HepG2 (cell line): Measurements from ENCODE around the gene SLC4A9. TPM values are rescaled to one million over a fixed set of nuclear protein-coding genes. Genes with fewer than 3 reads are reported as not detected.

Source experiments
- ATAC-seq: fragments of 200-7000 bp; cut with Tn5 transposase; 3 replicates; pipeline ENCODE4 v1.9.1; 2020; ENCODE audit warnings: mild to moderate bottlenecking, moderate library complexity
- BruUV-seq: library from RNA; stranded (reverse); fragments of 400-500 nt; replicated peaks from 2 replicates; lab custom pipeline; 2021; lab: Mats Ljungman, UMichigan
- CTCF ChIA-PET: fragments of 300-600 bp; formaldehyde crosslinking; extraction: SDS; loops from one replicate; lab custom pipeline; 2021; ENCODE audit warnings: low total read pairs, inconsistent platforms, low intra/inter-chr PET ratio; lab: Yijun Ruan, JAX
- POLR2A ChIA-PET: fragments of 350-600 bp; sonication (Branson Sonifier 250); formaldehyde crosslinking; loops from one replicate; lab custom pipeline; 2020; ENCODE audit warnings: antibody characterized with exemption, inconsistent platforms; lab: Yijun Ruan, JAX
- DNase-seq: peaks from one replicate; pipeline ENCODE4 v3.0.0-alpha.2; 2015; ENCODE audit warnings: low spot score
- FAIRE-seq: peaks from 3 replicates; lab custom pipeline; 2011; peaks lifted over from hg19 to GRCh38; lab: Jason Lieb, UNC
- H2AFZ ChIP-seq: one replicate; pipeline ENCODE4 v1.6.1; 2011; ENCODE audit warnings: low read length, inconsistent platforms
- H3K27ac ChIP-seq: fragments of 300-600 bp; 3 replicates; pipeline ENCODE4 v1.8.0; 2011; ENCODE audit warnings: mixed run types, mild to moderate bottlenecking, mixed read lengths, low read length, inconsistent platforms; ENCODE audit not compliant: insufficient read depth; ENCODE audit errors: extremely low read length
- H3K27me3 ChIP-seq, 2 experiments: fragments of 200-600 bp in 1 of 2; 2 replicates in 1 of 2; 3 replicates in 1 of 2; pipeline versions ENCODE4 v1.6.0 to v1.8.0; 2011; ENCODE audit warnings: low read length in 2 of 2, mild to moderate bottlenecking in 2 of 2, moderate library complexity in 2 of 2, inconsistent platforms in 1 of 2; ENCODE audit not compliant: insufficient read depth in 2 of 2, control insufficient read depth in 1 of 2
- H3K36me3 ChIP-seq, 2 experiments: fragments of 200-600 bp in 1 of 2; replicated peaks in 1 of 2; 2 replicates in 1 of 2; 3 replicates in 1 of 2; pipeline versions ENCODE4 v1.5.1 to v1.8.0; 2011; ENCODE audit warnings: low read length in 2 of 2, inconsistent platforms in 1 of 2; ENCODE audit not compliant: insufficient read depth in 2 of 2, control insufficient read depth in 1 of 2
- H3K4me1 ChIP-seq: 2 replicates; pipeline ENCODE4 v1.5.1; 2012; ENCODE audit warnings: low read length, inconsistent platforms; ENCODE audit not compliant: insufficient read depth
- H3K4me2 ChIP-seq: 2 replicates; pipeline ENCODE4 v1.6.0; 2011; ENCODE audit warnings: low read depth, low read length, inconsistent platforms
- H3K4me3 ChIP-seq, 3 experiments: fragments of 200-600 bp in 1 of 3; sonication (generic), shearing (Covaris generic) in 1 of 3; replicated peaks in 1 of 3; 2 replicates each; pipeline ENCODE4 v1.5.1; 2011 to 2016; ENCODE audit warnings: low read length in 3 of 3, inconsistent platforms in 2 of 3, low read depth in 2 of 3, mild to moderate bottlenecking in 2 of 3, control low read depth in 1 of 3, mixed read lengths in 1 of 3; ENCODE audit not compliant: insufficient read depth in 1 of 3
- H3K79me2 ChIP-seq: one replicate; pipeline ENCODE4 v1.6.1; 2011; ENCODE audit warnings: low read length, inconsistent platforms; ENCODE audit not compliant: insufficient read depth
- H3K9ac ChIP-seq: 2 replicates; pipeline ENCODE4 v1.6.0; 2011; ENCODE audit warnings: mild to moderate bottlenecking, low read depth, low read length, inconsistent platforms; ENCODE audit not compliant: insufficient read depth
- H3K9me3 ChIP-seq: 2 replicates; pipeline ENCODE4 v1.5.1; 2012; ENCODE audit warnings: mild to moderate bottlenecking, low read length
- H4K20me1 ChIP-seq: 2 replicates; pipeline ENCODE4 v1.6.0; 2011; ENCODE audit warnings: inconsistent platforms, mild to moderate bottlenecking, low read length, moderate library complexity; ENCODE audit not compliant: insufficient read depth
- ARID4A ChIP-seq: sonication (generic); formaldehyde crosslinking; IDR thresholded peaks from 2 replicates; pipeline ENCODE4 v1.5.0; 2020; ENCODE audit warnings: mild to moderate bottlenecking, missing genetic modification reagents, borderline replicate concordance
- NFE2L1 ChIP-seq: sonication (generic); formaldehyde crosslinking; IDR thresholded peaks from 2 replicates; pipeline ENCODE4 v1.4.0; 2020; ENCODE audit warnings: missing genetic modification reagents, mild to moderate bottlenecking, borderline replicate concordance
- NFYB ChIP-seq: sonication (generic); formaldehyde crosslinking; IDR thresholded peaks from 2 replicates; pipeline ENCODE4 v1.4.0; 2020; ENCODE audit warnings: missing genetic modification reagents
- POGK ChIP-seq: sonication (generic); formaldehyde crosslinking; conservative IDR thresholded peaks from 2 replicates; pipeline ENCODE4 v1.8.0; 2022; ENCODE audit warnings: mild to moderate bottlenecking, moderate library complexity, missing genetic modification reagents
- REST ChIP-seq, 2 experiments: IDR thresholded peaks; 2 replicates each; pipeline ENCODE4 v1.6.1; 2011 to 2012; ENCODE audit warnings: low read length in 2 of 2, borderline replicate concordance in 1 of 2, low read depth in 1 of 2, mild to moderate bottlenecking in 1 of 2, moderate library complexity in 1 of 2
- THAP9 ChIP-seq: sonication (generic); formaldehyde crosslinking; IDR thresholded peaks from 2 replicates; pipeline ENCODE4; 2020; ENCODE audit warnings: missing genetic modification reagents, mild to moderate bottlenecking, borderline replicate concordance
- ZNF17 ChIP-seq: sonication (generic); formaldehyde crosslinking; IDR thresholded peaks from 2 replicates; pipeline ENCODE4 v1.5.0; 2020; ENCODE audit warnings: mild to moderate bottlenecking, missing genetic modification reagents
- ZSCAN12 ChIP-seq: sonication (generic); formaldehyde crosslinking; IDR thresholded peaks from 2 replicates; pipeline ENCODE4 v1.9.0; 2021; ENCODE audit warnings: mild to moderate bottlenecking, missing genetic modification reagents
- whole genome bisulfite sequencing: methylation state at CpG from one replicate; pipeline ENCODE4 v1.1.6; 2017; ENCODE audit warnings: low lambda C conversion rate; 5-methylcytosine and 5-hydroxymethylcytosine counted together
- in situ Hi-C: cut with HindIII; loops from 2 replicates; pipeline ENCODE4 v1.10.0; 2017; ENCODE audit warnings: low pct_unique_long_range_greater_than_20kb; ENCODE audit not compliant: extremely low pct_ligation_motif_present
- intact Hi-C: fragments of 100-400 bp; cut with micrococcal nuclease; formaldehyde crosslinking; loops from one replicate; pipeline ENCODE4 v1.10.0; 2022; ENCODE audit not compliant: unreplicated experiment
- polyA plus RNA-seq, 8 experiments: library from polyadenylated mRNA; depleted of rRNA in 3 of 8; stranded (reverse) in 7 of 8; unstranded in 1 of 8; fragments of >200 nt; fragmentation: Illumina TruSeq in 4 of 8; extraction: Trizol in 4 of 8; gene quantifications; 2 replicates each; pipeline versions ENCODE4 v1.2.1 to v1.2.3, GENCODE V29; 2011 to 2016; ENCODE audit warnings: low read depth in 4 of 8, missing spikeins in 1 of 8, mixed read lengths in 1 of 8; ENCODE audit not compliant: insufficient read depth in 1 of 8
- total RNA-seq, 5 experiments: library from RNA; depleted of rRNA; stranded (reverse); fragments of >200 nt; fragmentation: Illumina TruSeq; extraction: Trizol; gene quantifications; 2 replicates each; pipeline ENCODE4 v1.2.3, GENCODE V29; 2016; ENCODE audit warnings: low read depth in 1 of 5

The SLC4A9 gene
- total and polyA plus RNA-seq, 2 of the 13 experiments (the other 11 are each of a cell fraction or from before 2014, with no cell fraction given), result not detected

- TF ChIP-seq REST (IDR thresholded peaks at IDR 0.05; ENCODE audit: borderline replicate concordance in 1 of 2, low read depth in 1 of 2, low read length in 2 of 2), result no peak
- TF ChIP-seq ZSCAN12, result no peak
- no peak for TF ChIP-seq POGK
- no peak for TF ChIP-seq ARID4A (CRISPR knock-in tag)
- TF ChIP-seq NFYB (CRISPR knock-in tag), result no peak
- no peak for TF ChIP-seq NFE2L1
- TF ChIP-seq ZNF17 (CRISPR knock-in tag), result no peak
- TF ChIP-seq THAP9 (CRISPR knock-in tag), result no peak
- TF ChIP-seq, all 625 proteins: peak for 0
- Histone ChIP-seq H3K4me2 (no peak overlapping the region), H3K27me3 (no peaks in the 10 kb centered on the region; a peak in 1 of 5 replicates), H3K27ac (no peak overlapping the region), H4K20me1 (no peaks in the 10 kb centered on the region), H3K36me3 (no peaks in the 10 kb centered on the region), H3K9me3 (no peaks in the 10 kb centered on the region), H2AFZ (no peak overlapping the region), H3K9ac (no peak overlapping the region), H3K79me2 (no peaks in the 10 kb centered on the region), H3K4me3 (no peak overlapping the region), H3K4me1 (peaks cover 41% of the 10 kb centered on the region)
- WGBS, result 81% methylated on average over 2 of the region's 2 CpGs
- ATAC-seq (no peak), FAIRE-seq (no peak), DNase-seq (no peak)
- intact Hi-C loops (no loop called here), in situ Hi-C loops (no loop called here)
- BruUV-seq, result no TSS peak
- CTCF ChIA-PET, result no interaction called here
- POLR2A ChIA-PET, result no interaction called here
These were observed 49.6 kb upstream of the SLC4A9 start for GRCh38 chr5:140310434-140310833.
